ENCODE measurements around the gene NLRP1. TPM values are rescaled to one million over a fixed set of nuclear protein-coding genes. Genes with fewer than 3 reads are reported as not detected.

Gene NLRP1
- total and polyA plus RNA-seq, 9 of the 15 experiments (the other 6 are each of a cell fraction or from before 2014, with no cell fraction given): 4.0 to 69.4 (median 27.7) TPM

DNA sequence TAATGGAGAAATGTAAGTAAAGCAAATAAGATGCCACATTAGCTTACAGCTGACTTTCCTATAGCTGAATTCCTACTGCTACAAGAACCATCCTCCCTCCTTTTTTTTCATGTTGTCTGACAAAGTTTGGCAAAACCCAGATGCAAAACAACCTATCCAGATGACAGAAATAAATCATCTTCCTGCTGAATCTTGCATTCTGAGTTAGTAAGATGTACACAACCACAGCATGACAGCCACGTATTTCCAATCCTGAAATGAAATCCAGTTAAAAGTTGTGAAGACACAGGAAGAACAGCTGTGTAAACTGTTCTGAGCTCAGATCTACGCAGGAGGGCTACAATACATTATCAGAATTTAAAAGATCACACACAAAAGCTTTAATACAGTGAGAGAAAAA is 110.4 kb downstream of the NLRP1 start:
- intact Hi-C loops (cut with micrococcal nuclease): no loop called here
- DNase-seq (ENCODE audit: extremely low read depth in 1 of 4, low spot score in 3 of 4) (no peak), FAIRE-seq (no peak), ATAC-seq (no peak)
- H3K4me1 ChIP-seq (replicated peaks in 1 of 2; ENCODE audit: control insufficient read depth in 2 of 2, insufficient read depth in 2 of 2, low read length in 2 of 2): peaks cover 0 to 2% of the 10 kb centered on the region in 2 experiments; a peak in 1 of 5 replicates
- ChIA-PET POLR2A (interaction anchor here (1.6 kb wide), 1 partner anchor 11 kb away, joined by 7 read pairs; no protein-coding TSS in a partner anchor), CTCF (ENCODE audit: low intra/inter-chr PET ratio) (no interaction called here)
- no peaks in the 10 kb centered on the region for H3K27me3 ChIP-seq (ENCODE audit: control insufficient read depth in 2 of 2, insufficient read depth in 2 of 2, low read length in 2 of 2)
- no peak overlapping the region for H2AFZ ChIP-seq (ENCODE audit: low read depth, low read length)
- no peak overlapping the region for H3K4me2 ChIP-seq (ENCODE audit: insufficient read depth, low read length)
- H3K9me1 ChIP-seq (ENCODE audit: control insufficient read depth, insufficient read depth, low read length): no peaks in the 10 kb centered on the region
- WGBS (ENCODE audit: insufficient coverage, low coverage, missing lambda C conversion rate): 93% methylated on average over 2 of the region's 2 CpGs
- no peaks in the 10 kb centered on the region for H3K79me2 ChIP-seq (ENCODE audit: control insufficient read depth, insufficient read depth, low read length)
- peaks cover 47% of the 10 kb centered on the region for H3K36me3 ChIP-seq (ENCODE audit: control insufficient read depth, insufficient read depth, low read length)
- H3K9ac ChIP-seq (ENCODE audit: insufficient read depth in 1 of 2, low read depth in 2 of 2, low read length in 2 of 2): no peak overlapping the region
- H3K27ac ChIP-seq (ENCODE audit: extremely low read depth, low read depth, low read length): no peak overlapping the region
- in situ Hi-C loops (cut with MboI): no loop called here
- H3K4me3 ChIP-seq: no peak overlapping the region
- no peaks in the 10 kb centered on the region for H4K20me1 ChIP-seq (replicated peaks; ENCODE audit: control insufficient read depth, insufficient read depth, low read length)
- no TSS peak for BruUV-seq (replicated peaks)
- TF ChIP-seq MYNN (IDR thresholded peaks at IDR 0.05) (no peak), MYNN (CRISPR knock-in tag; IDR thresholded peaks at IDR 0.05) (no peak), SIRT6 (IDR thresholded peaks at IDR 0.05; ENCODE audit: low read depth, low read length) (no peak), BACH1 (tag; IDR thresholded peaks at IDR 0.05) (no peak), ZNF780A (CRISPR knock-in tag; IDR thresholded peaks at IDR 0.05) (no peak), ZNF24 (IDR thresholded peaks at IDR 0.05) (no peak), ZNF586 (CRISPR knock-in tag; conservative IDR thresholded peaks at IDR 0.05) (no peak)
- TF ChIP-seq, protein P1, sequence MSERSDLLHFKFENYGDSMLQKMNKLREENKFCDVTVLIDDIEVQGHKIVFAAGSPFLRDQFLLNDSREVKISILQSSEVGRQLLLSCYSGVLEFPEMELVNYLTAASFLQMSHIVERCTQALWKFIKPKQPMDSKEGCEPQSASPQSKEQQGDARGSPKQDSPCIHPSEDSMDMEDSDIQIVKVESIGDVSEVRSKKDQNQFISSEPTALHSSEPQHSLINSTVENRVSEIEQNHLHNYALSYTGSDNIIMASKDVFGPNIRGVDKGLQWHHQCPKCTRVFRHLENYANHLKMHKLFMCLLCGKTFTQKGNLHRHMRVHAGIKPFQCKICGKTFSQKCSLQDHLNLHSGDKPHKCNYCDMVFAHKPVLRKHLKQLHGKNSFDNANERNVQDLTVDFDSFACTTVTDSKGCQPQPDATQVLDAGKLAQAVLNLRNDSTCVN (CRISPR knock-in tag; IDR thresholded peaks at IDR 0.05): no peak
- TF ChIP-seq, protein P2, sequence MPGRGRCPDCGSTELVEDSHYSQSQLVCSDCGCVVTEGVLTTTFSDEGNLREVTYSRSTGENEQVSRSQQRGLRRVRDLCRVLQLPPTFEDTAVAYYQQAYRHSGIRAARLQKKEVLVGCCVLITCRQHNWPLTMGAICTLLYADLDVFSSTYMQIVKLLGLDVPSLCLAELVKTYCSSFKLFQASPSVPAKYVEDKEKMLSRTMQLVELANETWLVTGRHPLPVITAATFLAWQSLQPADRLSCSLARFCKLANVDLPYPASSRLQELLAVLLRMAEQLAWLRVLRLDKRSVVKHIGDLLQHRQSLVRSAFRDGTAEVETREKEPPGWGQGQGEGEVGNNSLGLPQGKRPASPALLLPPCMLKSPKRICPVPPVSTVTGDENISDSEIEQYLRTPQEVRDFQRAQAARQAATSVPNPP (IDR thresholded peaks at IDR 0.05; ENCODE audit: borderline replicate concordance, insufficient read depth, insufficient read length): no peak
- no peaks in the 10 kb centered on the region for H3K9me3 ChIP-seq (replicated peaks; ENCODE audit: control insufficient read depth, insufficient read depth, low read depth, low read length)

Measured in K562 (cell line).